ENCODE data around the gene H2BK1. TPM values are rescaled to one million over a fixed set of nuclear protein-coding genes. Genes with fewer than 3 reads are reported as not detected.
A peak's percentile ranks its signal among the peaks of the same experiment; 100 is the strongest.

Gene H2BK1
- total RNA-seq, 1 donor from 2014 or later, result not detected

DNA sequence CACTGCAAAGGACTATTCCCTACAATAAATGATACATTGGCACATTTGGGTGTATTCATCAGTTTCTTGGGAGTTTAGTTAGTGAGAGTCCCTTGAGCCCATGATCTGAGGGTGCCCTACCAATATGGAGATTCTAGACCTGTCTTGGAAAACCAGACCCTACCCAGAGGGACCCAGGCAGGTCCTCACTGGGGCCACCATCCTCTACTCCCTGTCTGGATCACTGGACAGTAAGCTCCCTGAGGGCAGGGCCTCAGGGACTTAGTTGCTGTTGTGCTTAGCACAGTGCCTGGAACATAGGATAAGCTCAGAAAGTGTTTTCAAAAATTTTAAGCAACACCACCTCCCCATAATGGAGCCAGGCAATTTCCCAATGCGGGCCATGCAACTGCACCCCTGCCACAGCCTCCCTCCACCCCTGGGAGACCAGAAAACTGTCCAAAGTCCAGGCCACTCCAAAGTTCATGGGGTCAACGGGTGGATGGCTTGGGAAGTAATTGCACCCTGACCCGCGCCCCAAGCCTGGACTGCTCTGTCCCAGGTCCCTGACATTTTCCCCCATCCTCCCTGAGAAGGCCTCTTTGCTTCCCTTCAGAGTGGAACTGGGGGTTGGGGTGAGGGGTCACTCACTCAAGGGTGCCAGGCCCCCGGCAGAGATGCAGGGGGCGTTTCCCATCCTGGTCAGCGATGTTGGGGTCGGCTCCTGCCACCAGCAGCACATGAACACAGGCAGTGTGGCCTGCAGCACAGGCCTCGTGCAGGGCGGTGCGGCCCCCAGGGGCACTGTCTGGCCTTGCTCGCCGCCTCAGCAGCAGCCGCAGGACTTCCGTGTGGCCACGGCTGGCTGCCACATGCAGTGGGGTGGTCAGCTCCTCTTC, 24.3 kb downstream of the H2BK1 start:
- H3K4me1 ChIP-seq, result no peaks in the 10 kb centered on the region
- TF ChIP-seq, protein P1, sequence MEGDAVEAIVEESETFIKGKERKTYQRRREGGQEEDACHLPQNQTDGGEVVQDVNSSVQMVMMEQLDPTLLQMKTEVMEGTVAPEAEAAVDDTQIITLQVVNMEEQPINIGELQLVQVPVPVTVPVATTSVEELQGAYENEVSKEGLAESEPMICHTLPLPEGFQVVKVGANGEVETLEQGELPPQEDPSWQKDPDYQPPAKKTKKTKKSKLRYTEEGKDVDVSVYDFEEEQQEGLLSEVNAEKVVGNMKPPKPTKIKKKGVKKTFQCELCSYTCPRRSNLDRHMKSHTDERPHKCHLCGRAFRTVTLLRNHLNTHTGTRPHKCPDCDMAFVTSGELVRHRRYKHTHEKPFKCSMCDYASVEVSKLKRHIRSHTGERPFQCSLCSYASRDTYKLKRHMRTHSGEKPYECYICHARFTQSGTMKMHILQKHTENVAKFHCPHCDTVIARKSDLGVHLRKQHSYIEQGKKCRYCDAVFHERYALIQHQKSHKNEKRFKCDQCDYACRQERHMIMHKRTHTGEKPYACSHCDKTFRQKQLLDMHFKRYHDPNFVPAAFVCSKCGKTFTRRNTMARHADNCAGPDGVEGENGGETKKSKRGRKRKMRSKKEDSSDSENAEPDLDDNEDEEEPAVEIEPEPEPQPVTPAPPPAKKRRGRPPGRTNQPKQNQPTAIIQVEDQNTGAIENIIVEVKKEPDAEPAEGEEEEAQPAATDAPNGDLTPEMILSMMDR (IDR thresholded peaks at IDR 0.05), result no peak
- no peak overlapping the region for H3K4me3 ChIP-seq
- no peak for DNase-seq (ENCODE audit: low spot score in 2 of 2)
- no peaks in the 10 kb centered on the region for H3K36me3 ChIP-seq
- H3K9me3 ChIP-seq, result no peaks in the 10 kb centered on the region
- intact Hi-C loops (cut with DNase I), result no loop called here
- H3K27ac ChIP-seq, result no peak overlapping the region
- no peaks in the 10 kb centered on the region for H3K27me3 ChIP-seq

DNA sequence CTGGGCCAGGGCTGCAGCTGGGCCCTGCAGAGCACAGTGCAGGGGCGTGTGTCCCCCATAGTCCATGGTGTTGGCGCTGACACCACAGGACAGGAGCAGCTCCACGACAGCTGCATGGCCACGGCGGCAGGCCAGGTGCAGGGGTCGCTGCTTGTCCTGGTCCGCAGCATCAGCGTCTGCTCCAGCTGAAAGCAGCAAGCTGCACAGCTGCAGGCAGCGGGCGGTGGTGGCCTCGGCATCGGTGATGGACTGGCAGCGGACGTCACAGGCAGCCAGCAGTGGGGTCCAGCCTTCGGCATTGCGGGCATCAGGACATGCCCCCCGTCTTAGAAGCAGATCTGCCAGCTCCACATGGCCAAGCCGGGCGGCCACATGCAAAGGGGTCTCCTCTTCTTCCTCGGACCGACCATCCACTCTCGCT, 29.3 kb downstream of the H2BK1 start:
- peak in 1 of 2 donors; percentile 50 for DNase-seq (ENCODE audit: low spot score in 2 of 2)
- Histone ChIP-seq H3K27ac (no peak overlapping the region), H3K27me3 (no peaks in the 10 kb centered on the region), H3K4me3 (no peak overlapping the region), H3K4me1 (no peaks in the 10 kb centered on the region), H3K9me3 (no peaks in the 10 kb centered on the region), H3K36me3 (no peaks in the 10 kb centered on the region)
- TF ChIP-seq, protein P1 (IDR thresholded peaks at IDR 0.05), result no peak
- intact Hi-C loops (cut with DNase I), result no loop called here

DNA sequence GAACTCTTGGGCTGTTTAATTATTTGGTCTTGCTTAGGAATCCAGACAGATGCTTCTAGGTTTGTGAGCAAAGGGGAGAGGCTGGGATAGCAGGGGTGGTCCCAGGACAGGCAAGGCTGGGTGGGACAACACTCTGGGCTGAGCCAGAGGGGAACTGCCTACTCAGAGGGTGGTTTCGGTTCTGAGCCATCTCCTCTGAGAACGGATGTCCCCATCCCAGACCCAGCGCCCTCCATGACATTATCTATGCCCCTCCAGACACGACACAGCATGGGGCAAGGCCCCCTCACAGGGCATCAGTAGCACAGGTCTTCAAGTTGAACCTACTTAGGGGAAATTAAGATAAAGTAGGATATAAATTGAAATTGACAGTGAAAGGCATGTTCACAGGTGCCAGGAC, 30.3 kb downstream of the H2BK1 start:
- TF ChIP-seq, protein P1 (IDR thresholded peaks at IDR 0.05), result no peak

DNA sequence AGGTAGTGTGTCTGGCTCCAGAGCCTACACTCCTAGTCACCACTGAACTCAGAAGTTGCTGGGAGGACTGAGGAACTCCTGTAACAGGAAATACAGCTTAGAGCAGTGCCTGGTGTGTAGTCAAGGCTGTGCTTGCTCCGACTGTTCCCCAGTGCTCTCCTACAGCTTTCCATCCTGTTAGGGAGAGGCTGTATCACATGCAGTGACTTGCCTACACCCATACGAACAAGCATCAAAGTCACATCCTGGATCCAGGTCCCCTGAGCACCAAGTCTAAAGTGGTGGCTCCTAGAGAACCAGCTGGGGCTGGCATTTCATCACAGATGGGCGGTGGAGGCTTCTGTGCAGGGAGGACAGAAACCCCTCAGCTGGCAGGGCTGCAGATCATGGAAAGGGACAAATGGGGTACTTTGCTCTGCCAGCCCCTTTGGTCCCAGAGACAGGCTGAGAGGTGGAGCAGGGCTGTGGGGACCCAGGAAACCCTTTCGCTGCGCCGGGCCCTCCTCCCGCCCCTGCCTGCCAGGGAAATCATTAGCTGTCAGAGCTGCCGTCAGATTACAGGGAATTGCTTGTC, 30.9 kb downstream of the H2BK1 start:
- TF ChIP-seq, protein P1 (IDR thresholded peaks at IDR 0.05), result no peak
- Histone ChIP-seq H3K36me3 (no peaks in the 10 kb centered on the region), H3K9me3 (no peaks in the 10 kb centered on the region), H3K4me3 (no peak overlapping the region), H3K27me3 (no peaks in the 10 kb centered on the region), H3K4me1 (no peaks in the 10 kb centered on the region), H3K27ac (no peak overlapping the region)
- DNase-seq (ENCODE audit: low spot score in 2 of 2), result peak in 1 of 2 donors; percentile 38
- intact Hi-C loops (cut with DNase I), result loop anchor here (10.0 kb wide), 1 partner anchor 275 kb away; no protein-coding TSS in a partner anchor

More for the DNA sequence above, 30.3 kb downstream of the H2BK1 start:
- intact Hi-C loops (cut with DNase I), result loop anchor here (10.0 kb wide), 1 partner anchor 275 kb away; no protein-coding TSS in a partner anchor
- Histone ChIP-seq H3K4me3 (no peak overlapping the region), H3K27ac (no peak overlapping the region), H3K4me1 (no peaks in the 10 kb centered on the region), H3K9me3 (no peaks in the 10 kb centered on the region), H3K27me3 (no peaks in the 10 kb centered on the region), H3K36me3 (no peaks in the 10 kb centered on the region)
- peak in 1 of 2 donors; percentile 51 for DNase-seq (ENCODE audit: low spot score in 2 of 2)

DNA sequence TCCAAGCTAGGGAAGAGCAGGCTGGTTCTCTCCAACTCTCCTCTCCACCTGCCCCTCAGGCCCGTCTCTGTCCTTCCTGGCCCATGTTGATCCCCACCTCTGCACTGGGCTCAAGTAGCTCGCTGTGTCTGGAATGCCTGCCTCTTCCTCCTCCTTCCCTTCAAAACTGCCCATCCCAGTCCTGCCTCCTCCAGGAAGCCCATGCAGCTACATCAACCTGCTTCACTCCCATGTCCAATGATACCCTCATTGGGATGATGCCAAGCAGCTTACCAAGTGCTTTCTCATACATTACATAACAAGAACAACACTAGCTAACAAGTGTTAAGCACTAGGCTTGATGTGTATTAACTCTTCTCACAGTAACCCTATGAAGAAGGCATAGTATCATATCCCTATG, 31.5 kb downstream of the H2BK1 start:
- Histone ChIP-seq H3K27me3 (no peaks in the 10 kb centered on the region), H3K27ac (no peak overlapping the region), H3K36me3 (no peaks in the 10 kb centered on the region), H3K9me3 (no peaks in the 10 kb centered on the region), H3K4me1 (no peaks in the 10 kb centered on the region), H3K4me3 (no peak overlapping the region)
- TF ChIP-seq, protein P1 (IDR thresholded peaks at IDR 0.05), result no peak
- intact Hi-C loops (cut with DNase I), result loop anchor here (10.0 kb wide), 1 partner anchor 274 kb away; no protein-coding TSS in a partner anchor
- peak in 1 of 2 donors; percentile 52 for DNase-seq (ENCODE audit: low spot score in 2 of 2)

Data from ascending aorta (tissue), 2 donors.